HG02759 (cell line): ENCODE results near the gene LRIG1.

ENCODE experiments used
- ATAC-seq: cut with Tn5 transposase; IDR thresholded peaks from one replicate; pipeline ENCODE4 v1.9.1; 2021; ENCODE audit warnings: mild to moderate bottlenecking, moderate library complexity; ENCODE audit not compliant: unreplicated experiment

The LRIG1 gene

DNA sequence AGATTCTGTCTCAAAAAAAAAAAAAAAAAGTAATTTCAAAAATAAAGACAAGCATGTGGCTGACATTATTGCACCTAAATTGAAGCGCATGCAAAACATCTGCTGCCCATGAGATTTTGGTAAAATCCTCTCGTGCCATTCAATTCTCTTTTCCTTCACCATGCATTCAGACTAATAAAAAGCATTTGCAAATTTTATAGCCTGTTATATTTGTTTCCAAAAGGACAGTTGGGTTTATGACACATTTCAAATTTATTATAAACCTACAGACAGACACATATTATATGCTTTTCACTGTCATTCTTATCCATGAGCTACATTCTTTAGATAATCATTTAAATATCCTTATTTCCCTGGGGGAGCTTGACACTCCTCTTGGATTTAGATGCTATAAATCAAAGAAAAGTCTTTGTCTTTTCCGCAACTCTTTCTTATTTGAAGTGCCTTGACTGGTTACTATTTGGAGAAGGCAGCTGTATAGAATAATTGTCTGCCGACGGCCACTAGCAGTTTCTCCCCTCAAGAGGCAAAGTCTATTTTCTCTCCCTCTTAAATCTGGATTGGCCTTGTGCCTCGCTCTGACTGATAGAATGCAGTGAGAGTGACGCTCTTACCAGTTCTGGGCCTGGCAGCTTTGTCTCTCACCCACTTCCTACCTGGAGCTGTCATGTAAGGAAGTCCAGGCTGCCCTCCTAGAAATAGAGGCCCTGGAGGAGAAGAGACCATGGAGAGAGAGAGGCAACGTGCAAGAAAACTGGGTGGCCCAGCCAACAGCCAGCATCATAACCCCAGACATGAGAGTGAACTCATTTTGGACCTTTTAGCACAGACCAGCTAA is 6.8 kb upstream of the LRIG1 start:
- no peak for ATAC-seq

DNA sequence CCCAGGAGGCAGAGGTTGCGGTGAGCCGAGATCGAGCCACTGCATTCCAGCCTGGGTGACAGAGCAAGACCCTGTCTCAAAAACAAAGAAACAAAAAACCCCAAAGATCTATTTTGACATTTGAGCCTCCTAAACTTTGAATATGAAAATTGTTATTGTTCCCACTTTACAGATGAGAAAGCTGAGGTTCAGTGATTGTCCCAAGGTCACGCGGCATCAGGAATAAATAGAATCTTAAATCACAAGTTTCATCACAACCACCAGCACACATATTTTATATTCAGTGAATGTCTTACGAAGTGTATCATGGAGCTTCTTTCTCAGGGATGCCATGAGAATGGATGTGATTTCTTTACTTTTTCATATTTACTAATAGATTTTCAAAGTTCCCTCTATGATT is 5.3 kb upstream of the LRIG1 start:
- no peak for ATAC-seq

DNA sequence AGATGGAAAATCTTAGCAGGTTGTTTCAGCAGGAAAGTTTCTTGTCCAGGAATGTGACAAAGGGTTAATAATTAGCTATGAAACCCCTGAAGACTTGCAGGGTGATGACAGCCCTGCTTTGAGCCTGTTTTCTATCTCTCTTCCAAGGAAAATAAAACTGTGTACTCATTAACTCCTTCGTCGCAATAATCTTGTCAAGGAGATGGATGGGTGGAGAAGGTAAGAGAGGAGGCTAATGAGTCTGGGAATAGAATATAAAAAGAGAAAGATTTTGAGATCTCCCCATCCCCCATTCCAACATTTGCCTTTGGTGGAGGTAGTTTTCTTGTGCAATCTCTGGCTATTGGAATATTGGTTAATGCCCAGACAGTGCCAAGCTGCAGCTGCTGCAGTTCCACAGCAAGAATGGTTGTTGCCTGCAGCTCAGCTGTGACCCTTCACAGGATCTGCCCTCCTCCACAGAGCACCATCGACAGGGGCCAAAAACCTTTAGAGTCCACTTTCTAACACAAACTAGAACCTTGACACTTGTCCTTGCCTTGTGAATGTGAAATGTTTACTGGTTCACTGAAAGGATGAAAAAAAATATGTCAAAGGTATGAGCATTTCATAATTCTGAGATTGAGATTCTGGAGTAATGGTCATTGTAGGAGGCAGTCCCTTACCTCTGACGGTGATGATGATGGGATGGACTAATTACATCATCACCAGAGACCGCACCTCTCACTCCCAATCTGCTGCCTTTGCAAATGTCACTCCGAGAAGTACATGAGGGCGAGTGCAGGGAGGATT is 4.2 kb upstream of the LRIG1 start:
- no peak for ATAC-seq

DNA sequence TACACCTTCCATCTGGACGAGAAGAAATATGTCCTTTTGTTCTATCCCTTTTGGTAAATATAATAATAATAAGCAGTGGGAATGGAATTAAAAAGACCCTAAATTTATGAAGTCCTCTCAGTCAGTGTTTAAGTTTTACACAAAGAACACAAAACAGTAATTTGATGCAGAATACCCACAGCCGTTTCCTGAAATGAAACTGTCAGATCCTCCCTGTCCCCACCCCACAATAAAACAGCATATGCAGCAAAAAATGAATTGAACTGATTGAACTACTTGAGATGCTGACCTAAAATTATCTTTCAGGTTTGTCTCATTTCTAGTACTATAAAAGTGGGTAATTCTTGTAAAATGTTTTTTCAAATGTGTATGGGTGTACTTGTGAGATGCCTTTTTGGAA is 2.2 kb upstream of the LRIG1 start:
- ATAC-seq = no peak

DNA sequence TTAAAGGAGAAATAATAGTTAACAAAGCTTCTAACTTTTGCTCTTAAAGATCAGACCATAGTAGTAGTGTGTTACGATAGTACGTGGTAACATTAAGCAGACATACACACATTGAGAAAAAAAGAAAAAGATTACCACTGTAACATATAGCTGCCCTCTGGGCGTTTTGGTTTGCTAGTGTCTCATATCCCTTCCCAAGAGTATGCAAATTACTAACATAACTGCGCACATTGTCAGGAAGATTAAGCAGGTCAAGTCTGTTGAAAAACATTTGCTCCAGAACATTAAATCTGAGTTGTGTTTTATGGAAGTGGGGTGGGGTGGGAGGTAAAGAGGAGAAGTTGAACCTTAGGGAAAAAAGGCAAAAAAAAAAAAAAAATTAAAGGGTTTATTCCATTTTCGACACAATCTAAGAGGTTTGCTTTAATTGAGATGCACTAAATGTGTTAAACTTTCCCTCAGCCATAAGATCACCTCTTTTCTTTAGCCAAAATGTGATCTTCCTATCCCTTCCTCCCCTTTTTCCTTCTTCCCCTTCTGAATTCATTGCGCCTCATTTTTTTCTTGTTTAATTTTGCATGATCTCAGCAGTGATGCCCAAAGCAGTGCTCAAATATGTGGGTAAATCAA is 1.5 kb upstream of the LRIG1 start:
- ATAC-seq = no peak

DNA sequence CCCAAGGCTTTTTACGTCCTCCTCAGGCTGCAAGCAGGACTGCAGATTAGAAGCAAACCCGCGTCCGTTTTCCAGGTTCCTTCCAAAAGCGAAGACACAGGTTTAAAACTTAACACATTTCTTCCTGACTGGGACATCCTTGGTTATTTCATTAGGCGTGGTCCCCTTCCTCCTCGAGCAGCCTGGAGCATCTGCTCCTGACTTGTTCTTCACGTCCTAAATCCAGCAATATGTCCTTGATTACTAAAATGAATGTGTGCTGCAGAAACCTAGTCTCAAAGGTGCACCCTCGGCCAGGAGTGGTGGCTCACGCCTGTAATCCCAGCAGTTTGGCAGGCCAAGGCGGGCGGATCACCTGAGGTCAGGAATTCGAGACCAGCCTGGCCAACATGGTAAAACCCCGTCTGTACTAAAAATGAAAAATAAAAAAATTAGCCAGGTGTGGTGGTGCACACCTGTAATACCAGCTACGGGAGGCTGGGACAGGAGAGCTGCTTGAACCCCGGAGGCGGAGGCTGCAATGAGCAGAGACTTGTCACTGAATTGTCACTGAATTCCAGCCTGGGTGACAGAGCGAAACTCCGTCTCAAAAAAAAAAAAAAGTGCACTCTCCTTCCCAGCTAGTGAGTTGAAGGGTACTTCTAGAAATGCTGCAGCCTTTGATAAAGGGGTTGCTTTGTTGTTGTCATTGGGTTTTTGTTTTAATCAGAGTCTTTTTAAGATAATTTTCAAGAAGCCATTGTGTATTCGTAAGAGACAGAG is 842 bp upstream of the LRIG1 start:
- no peak for ATAC-seq

DNA sequence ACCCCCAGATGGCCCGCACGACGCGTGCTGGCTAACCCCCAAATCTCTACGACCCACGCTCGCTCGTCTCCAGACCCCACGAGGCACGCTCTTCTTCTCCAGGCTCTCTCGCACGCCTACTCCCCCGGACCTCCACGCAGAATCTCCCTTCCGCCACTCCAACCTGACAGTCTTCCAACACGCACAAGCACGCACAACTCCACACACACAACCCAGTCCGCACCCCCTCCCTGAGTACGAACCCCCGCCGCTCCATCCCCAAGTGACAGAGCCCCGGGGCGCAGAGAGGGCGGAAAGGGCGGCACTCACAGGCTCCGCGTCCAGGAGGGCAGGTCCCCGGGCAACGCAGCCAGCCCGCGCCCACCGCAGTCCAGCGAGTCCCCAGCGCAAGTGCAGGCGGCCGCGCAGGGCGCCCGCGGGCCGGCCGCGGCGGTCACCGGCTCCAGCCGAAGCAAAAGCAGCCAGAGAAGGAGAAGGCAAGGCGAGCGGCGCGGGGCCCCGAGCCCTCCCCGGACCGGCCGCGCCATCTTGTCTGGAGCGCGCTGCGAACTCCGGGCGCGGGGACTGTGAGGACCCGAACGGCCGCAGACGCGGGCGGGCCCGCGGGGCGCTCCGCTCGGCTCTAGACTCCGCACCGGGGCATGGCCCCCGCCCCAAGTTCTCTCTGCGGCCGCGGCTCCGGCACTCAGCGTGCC is 794 bp downstream of the LRIG1 start:
- peak; percentile 25 for ATAC-seq

DNA sequence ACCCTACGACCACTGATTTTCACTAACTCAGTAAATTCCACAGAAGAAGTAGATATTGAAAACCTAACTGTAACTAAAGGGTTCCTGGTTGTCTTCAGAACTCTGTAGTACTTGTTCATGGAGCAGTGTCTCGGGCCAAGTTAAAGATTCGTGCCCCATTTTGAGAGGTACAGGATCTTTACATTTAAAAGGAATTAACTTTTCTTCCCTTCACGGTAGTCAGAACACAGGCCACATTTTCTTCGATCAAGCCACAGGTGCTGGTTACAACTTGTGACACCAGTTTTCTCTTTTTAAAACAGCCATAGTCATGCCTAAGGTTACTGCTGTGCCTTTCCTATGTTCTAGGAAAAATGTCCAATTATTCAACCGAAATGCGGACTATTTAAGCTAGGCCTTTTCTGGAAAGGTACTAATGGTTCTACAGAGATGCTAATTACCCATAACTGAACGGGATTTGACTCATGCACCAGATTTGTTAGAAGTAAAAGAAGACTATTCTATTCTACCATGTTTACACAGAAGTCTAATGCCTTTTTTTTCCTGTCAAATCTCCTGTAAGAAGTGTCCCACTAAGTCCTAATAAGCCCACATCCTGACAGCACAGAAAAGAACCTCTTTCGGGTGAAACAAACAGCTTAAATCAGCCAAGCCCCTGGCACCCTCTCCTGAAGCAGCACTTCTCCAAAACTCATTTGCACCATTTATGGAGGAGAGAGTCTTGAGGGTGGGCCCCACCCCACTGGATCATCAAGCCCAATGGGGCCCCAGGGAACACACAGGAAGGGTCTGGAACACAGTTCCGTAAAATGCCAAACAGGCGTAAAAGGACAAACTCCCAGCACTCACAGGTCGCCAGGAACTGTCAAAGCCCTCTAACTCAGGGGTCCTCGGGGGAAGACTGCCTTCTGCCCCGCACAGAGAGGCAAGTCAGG is 1.9 kb downstream of the LRIG1 start:
- ATAC-seq = no peak

DNA sequence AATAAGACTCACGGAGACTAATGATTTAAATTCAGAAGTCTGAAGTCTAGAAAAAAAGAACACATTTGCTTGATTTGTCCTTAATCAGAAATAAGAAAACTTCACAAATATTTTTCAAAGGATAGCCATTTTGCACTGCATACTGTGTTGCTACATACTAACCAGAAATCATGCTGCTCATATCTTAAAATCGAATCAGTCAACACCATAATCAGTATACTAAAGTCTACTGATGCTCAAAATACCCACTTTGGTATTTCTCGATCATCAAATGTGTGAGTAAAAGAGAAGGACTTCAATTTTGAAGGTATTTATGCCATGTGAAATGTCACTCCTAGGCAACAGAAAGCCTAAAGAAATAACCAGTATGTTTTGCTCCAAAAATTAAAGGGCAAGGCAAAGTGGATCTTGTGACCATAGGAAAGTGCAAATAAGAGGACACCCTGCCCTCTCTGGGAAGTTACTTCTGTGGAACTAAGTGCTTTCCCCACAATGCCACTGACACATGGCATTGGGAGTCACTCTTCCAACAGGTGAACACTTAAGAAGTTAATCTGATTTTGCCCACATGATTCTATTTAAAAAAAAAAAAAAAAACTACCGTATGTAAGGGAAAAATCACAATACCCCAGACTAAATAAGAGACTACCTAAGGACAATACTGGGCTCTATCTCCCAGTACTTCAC is 2.7 kb downstream of the LRIG1 start:
- ATAC-seq = no peak

DNA sequence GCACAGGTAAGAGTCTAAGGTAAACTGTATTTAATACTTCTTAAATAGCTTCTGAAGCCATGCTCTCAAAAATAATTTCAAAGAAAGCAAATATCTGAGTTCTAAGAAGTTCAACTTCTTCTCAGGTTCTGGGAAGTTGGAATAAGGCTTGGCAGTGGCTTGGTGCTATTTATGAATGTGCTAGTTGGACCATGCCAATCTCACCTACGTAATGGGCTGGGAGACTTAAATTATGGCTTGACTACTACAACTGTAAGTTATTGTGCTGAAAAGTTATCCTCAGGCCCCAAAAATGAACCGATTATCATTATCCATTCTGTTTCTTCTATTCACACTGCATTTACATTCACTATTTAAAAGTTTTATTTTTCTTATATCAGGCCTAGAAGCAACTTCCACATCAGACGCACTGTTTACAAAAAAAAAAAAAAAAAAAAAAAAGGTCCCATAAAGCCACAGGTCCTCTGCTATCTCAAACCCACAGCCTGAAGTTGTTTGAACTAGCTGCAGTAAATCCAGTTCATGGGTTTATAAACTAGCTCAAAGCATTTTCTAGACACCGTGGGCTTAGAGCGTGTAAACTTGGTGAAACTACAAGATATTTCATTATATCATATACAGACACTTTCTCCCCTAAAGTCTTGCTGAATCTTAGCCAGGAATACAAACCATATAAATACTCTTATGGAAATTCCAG is 3.4 kb downstream of the LRIG1 start:
- no peak for ATAC-seq

DNA sequence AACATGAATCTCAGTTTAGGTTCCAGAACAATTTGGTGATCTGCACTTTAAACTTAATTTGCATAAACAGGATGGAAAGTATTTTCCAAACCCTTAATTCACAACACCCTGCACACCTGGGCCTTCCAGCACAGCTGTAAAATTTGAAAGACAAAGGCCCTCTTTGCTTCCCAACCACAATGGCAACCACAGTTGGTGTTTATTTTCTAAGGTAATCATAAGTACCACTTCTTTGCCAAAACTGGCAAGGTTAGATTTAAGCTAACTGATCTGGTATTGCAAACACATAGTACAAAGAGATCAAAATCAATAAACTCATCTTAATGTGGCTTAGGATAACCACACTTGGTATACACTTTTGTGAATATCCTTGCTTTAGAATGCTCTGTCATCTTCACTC is 4.1 kb downstream of the LRIG1 start:
- ATAC-seq = no peak

DNA sequence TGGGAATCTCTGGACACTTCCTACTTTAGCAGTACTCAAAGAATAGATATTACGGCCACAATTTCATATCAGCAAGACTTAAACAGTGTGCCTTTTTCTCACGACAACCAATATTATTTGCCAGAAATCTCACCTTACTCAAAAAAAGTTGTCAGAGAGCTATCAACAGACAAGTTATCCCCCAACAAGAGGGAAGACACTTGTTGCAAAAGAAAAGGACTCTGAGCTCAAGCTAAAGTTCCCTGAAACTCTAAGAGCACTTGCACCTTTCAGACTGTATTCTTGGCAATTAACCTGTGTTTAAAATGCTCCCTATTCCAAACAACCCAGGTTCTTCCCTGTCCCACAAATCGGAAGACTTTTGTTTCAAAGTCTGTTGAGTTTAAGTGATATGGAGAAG is 4.5 kb downstream of the LRIG1 start:
- ATAC-seq = no peak

DNA sequence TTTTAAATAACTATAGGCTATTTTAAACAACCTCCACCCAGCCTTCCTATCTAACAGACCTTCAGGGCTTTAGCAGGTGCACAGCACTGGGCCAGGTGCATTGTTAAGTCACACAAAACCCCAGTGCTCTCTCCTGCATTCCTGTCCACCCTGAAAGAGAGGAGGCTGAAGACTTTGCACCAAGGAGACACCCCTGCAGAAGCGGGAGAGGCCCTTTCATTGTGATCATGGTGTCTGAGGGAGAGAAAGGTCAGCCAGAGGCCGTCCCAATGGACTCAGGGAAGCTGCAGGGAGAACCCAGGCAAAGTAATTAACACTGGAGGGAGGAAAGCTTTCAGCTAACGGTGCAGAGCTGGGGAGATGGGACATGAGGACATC is 5.2 kb downstream of the LRIG1 start:
- ATAC-seq = no peak

DNA sequence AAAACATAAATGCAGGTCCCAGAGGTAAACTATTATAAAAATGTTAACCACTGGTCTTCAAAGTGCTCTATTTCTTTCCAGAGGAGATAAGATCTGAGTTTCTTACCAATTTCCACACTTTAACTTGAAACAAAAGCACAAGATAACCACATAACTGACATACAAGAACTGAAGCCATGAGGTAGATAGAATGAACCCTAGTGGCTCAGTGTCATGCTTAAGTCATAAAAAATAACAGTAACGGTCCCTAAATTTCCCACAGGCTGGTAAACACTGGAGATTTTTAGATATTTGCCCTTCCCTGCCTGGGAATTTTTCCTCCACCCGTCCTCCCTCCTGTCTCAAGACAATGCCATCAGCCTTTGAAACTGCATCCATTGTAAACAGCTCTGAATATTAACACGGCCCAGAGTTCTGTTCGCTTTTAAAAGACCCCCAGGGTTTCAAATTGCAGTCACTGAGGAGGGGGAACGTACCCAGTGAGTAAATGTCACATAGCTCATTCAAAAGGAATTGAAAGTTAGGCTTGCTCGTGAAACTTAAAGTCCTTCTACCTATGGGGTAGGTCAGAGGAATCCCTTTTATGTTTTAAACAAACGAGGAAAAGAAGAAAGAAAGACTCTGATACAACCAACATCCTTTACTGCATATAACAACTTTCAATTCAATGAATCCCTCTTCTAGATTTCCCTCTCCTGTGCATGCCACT is 5.7 kb downstream of the LRIG1 start:
- no peak for ATAC-seq

DNA sequence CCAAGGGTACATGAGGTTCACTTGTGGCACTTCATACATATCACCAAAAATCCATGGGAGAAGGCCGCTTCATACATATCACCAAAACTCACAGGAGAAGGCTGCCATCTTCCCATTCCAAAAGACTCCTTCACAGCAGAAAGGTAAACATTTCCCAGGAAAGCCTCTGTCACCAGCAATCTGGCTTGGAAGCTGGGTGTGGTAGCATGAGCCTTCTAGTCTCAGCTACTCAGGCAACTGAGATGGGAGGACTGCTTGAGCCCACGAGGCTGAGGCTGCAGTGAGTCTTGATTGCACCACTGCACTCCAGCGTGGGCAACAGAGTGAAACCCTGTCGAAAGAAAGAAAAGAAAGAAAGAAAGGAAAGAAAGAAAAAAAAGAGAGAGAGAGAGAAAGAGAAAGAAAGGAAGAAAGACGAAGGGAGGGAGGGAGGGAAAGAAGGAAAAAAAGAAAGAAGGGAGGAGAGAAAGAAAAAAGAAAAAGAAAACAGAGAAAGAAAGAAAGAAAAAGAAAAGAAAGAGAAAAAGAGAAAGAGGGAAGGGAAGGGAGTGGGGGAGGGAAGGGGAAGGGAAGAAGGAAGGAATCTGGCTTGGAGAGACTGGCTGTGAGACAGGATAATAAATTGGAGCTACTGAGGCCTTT is 7.2 kb downstream of the LRIG1 start:
- ATAC-seq = no peak

DNA sequence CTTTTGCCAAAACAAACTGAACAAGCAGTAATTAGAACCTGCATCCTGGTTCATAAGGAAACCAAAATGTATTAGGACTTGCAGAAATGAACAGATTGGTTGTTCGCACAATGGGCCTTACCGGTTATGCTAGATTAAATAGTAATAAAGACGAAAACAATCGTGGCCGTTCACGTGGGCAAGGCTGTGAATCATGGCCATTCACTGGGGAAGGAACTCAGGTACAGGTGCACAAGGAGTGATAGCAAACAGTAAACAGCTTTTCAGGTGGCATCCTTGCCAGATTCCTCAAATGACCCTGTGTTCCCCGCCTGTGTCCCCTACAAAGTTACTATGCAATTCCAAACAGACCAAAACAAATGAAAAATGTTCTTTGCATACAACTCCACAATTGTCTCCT is 8.2 kb downstream of the LRIG1 start:
- no peak for ATAC-seq

DNA sequence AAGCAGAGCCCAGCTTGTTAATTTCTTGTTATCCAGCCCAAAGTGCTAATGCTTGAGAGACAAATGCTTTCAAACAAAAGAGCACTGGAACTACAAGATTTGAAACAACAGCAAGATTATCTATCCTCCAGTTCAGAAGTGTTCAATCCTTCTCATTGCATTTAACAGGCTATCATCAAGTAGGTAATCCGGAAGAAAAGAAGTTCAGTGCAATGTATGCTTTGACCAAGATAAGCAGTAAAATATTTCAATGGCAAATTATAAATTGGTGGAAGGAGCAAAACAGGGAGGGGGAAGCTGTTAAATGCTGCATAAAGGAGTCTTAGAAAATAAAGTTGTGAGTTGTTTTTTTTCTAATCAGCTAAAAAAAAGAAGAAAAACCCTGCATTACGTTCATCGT is 8.8 kb downstream of the LRIG1 start:
- ATAC-seq = no peak
